Measurements from ENCODE around the gene TM9SF3. TPM values are rescaled to one million over a fixed set of nuclear protein-coding genes. Genes with fewer than 3 reads are reported as not detected.
A peak's percentile ranks its signal among the peaks of the same experiment; 100 is the strongest.
"Not testable (repeated sequence)": the region's sequence is repeated elsewhere in the genome, so short reads cannot be mapped to it uniquely, and the experiment has no call there.

The TM9SF3 gene
- total RNA-seq, 3 donors from 2014 or later = 188 to 241 (median 212) TPM

DNA sequence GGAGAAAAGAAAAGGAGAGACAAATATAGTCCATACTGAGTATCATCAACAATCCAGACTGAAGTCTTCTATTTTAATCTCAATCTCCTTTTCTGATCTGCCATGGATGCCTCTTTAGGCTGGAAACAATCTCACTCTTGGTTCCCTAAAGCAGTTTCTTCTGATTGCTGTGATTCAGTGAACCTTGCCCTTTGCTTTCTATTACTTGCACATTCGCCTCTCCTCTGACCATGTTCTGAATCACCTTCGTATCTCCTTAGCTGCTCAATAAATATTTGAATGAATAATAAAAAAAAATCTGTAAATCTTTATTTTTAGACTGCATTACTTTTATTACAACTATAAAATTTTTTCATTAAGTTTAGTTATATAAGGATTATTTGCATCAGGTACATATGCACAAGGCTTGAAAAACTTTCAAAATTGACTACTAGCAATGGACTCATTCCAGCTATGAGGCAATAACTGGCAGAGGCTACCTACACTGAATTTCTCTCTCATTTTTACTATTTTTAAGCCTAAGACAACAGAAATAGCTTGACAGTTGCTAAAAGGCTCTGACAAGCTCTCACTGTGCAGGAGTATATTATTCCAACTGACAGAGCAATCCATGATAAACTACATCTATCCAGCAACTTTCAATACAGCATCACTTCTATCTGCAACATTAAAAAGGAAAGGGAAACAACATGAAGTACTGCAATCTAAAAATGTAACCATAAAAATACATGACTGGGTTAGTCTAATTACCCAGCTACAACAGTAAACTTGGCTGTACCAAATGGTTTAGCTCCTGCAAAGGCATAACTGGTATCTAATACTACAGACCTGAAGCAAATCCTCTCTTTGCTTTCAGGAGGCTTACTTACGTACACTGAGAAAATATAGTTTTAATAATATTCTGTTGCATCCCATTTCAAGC lies 25.6 kb downstream of the TM9SF3 start:
- H3K9me3 ChIP-seq = no peaks in the 10 kb centered on the region
- no peaks in the 10 kb centered on the region for H3K36me3 ChIP-seq (ENCODE audit: low read depth)
- H3K4me1 ChIP-seq (ENCODE audit: low read depth) = peaks cover 6% of the 10 kb centered on the region
- DNase-seq (no peak), ATAC-seq (peak; percentile 80)
- TF ChIP-seq, protein P1, sequence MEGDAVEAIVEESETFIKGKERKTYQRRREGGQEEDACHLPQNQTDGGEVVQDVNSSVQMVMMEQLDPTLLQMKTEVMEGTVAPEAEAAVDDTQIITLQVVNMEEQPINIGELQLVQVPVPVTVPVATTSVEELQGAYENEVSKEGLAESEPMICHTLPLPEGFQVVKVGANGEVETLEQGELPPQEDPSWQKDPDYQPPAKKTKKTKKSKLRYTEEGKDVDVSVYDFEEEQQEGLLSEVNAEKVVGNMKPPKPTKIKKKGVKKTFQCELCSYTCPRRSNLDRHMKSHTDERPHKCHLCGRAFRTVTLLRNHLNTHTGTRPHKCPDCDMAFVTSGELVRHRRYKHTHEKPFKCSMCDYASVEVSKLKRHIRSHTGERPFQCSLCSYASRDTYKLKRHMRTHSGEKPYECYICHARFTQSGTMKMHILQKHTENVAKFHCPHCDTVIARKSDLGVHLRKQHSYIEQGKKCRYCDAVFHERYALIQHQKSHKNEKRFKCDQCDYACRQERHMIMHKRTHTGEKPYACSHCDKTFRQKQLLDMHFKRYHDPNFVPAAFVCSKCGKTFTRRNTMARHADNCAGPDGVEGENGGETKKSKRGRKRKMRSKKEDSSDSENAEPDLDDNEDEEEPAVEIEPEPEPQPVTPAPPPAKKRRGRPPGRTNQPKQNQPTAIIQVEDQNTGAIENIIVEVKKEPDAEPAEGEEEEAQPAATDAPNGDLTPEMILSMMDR (IDR thresholded peaks at IDR 0.05) = no peak
- no peak overlapping the region for H3K4me3 ChIP-seq
- intact Hi-C loops (cut with DNase I, micrococcal nuclease) = no loop called here

GRCh38 chr10:96560489-96560888 lies 26.3 kb downstream of the TM9SF3 start:
- no peaks in the 10 kb centered on the region for H3K36me3 ChIP-seq (ENCODE audit: low read depth)
- peaks cover 6% of the 10 kb centered on the region for H3K4me1 ChIP-seq (ENCODE audit: low read depth)
- no peak for DNase-seq
- ATAC-seq = no peak
- TF ChIP-seq, protein P1 (IDR thresholded peaks at IDR 0.05) = no peak
- intact Hi-C loops (cut with DNase I, micrococcal nuclease) = no loop called here
- no peaks in the 10 kb centered on the region for H3K9me3 ChIP-seq
- no peak overlapping the region for H3K4me3 ChIP-seq

- intact Hi-C loops (cut with DNase I, micrococcal nuclease) = no loop called here
- H3K4me1 ChIP-seq (ENCODE audit: low read depth) = peaks cover 6% of the 10 kb centered on the region
- H3K36me3 ChIP-seq (ENCODE audit: low read depth) = no peaks in the 10 kb centered on the region
- H3K9me3 ChIP-seq = no peaks in the 10 kb centered on the region
- DNase-seq = no peak
- TF ChIP-seq, protein P1 (IDR thresholded peaks at IDR 0.05) = no peak
- no peak for ATAC-seq
- no peak overlapping the region for H3K4me3 ChIP-seq
These were observed 30.8 kb downstream of the TM9SF3 start for GRCh38 chr10:96556003-96556402.

GRCh38 chr10:96555330-96555729 lies 31.5 kb downstream of the TM9SF3 start:
- Histone ChIP-seq H3K4me3 (no peak overlapping the region), H3K9me3 (no peaks in the 10 kb centered on the region), H3K4me1 (ENCODE audit: low read depth) (no peaks in the 10 kb centered on the region), H3K36me3 (ENCODE audit: low read depth) (no peaks in the 10 kb centered on the region)
- DNase-seq (no peak), ATAC-seq (no peak)
- TF ChIP-seq, protein P1 (IDR thresholded peaks at IDR 0.05) = no peak
- intact Hi-C loops (cut with DNase I, micrococcal nuclease) = no loop called here

DNA sequence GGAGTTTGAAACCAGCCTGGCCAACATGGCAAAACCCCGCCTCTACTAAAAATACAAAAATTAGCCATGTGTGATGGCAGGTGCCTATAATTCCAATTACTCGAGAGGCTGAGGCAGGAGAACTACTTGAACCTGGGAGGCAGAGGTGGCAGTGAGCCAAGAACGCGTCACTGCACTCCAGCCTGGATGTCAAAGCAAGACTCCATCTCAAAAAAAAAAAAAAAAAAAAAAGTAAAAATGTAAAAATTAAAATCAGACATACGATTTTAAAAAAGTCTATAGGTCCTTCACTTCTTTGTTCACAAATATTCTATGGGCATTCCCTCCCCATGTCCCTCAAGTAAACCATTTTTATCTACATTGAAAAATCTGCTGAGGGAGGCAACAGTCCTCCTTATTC lies 38.2 kb downstream of the TM9SF3 start:
- intact Hi-C loops (cut with DNase I, micrococcal nuclease) = no loop called here
- DNase-seq (no peak), ATAC-seq (no peak)
- Histone ChIP-seq H3K4me3 (no peak overlapping the region), H3K4me1 (ENCODE audit: low read depth) (no peaks in the 10 kb centered on the region), H3K9me3 (no peaks in the 10 kb centered on the region), H3K36me3 (ENCODE audit: low read depth) (peaks cover 6% of the 10 kb centered on the region)
- TF ChIP-seq, protein P1 (IDR thresholded peaks at IDR 0.05) = no peak

GRCh38 chr10:96545558-96545957 lies 41.3 kb downstream of the TM9SF3 start:
- H3K9me3 ChIP-seq; intact Hi-C loops (cut with DNase I, micrococcal nuclease); H3K4me3 ChIP-seq; DNase-seq; H3K36me3 ChIP-seq (ENCODE audit: low read depth); ATAC-seq; H3K4me1 ChIP-seq (ENCODE audit: low read depth): not testable (repeated sequence)
